Measurements from ENCODE around the gene AQR. TPM values are rescaled to one million over a fixed set of nuclear protein-coding genes. Genes with fewer than 3 reads are reported as not detected.
"Not testable (repeated sequence)": the region's sequence is repeated elsewhere in the genome, so short reads cannot be mapped to it uniquely, and the experiment has no call there.

The AQR gene
- total RNA-seq, 1 experiment from 2014 or later = 41.4 TPM

DNA sequence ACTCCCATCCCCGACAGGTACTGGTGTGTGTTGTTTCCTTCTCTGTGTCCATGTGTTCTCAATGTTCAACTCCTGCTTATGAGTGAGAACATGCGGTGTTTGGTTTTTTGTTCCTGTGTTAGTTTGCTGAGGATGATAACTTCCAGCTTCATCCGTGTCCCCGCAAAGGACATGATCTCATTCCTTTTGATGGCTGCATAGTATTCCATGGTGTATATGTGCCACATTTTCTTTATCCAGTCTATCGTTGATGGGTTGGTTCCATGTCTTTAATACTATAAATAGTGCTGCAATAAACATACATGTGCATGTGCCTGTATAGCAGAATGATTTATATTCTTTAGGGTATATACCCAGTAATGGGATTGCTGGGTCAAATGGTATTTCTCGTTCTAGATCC is 41.2 kb downstream of the AQR start:
- H3K27me3 ChIP-seq (ENCODE audit: control insufficient read depth, insufficient read depth, low read length); H3K4me1 ChIP-seq (ENCODE audit: control insufficient read depth, insufficient read depth, low read length); ATAC-seq; H3K4me3 ChIP-seq (ENCODE audit: low read depth in 2 of 2, low read length in 2 of 2); DNase-seq (ENCODE audit: low read depth, low spot score); in situ Hi-C loops (cut with HindIII; ENCODE audit: low pct_unique_long_range_greater_than_20kb, low sequenced_read_pairs); H3K27ac ChIP-seq (ENCODE audit: low read length); POLR2A ChIA-PET; CTCF ChIA-PET; intact Hi-C loops (cut with micrococcal nuclease; ENCODE audit: unreplicated experiment); H3K9me3 ChIP-seq (ENCODE audit: control insufficient read depth, insufficient read depth, low read depth, low read length): not testable (repeated sequence)
- H3K36me3 ChIP-seq (ENCODE audit: control insufficient read depth, insufficient read depth, low read length) = peaks cover 32% of the 10 kb centered on the region
- TSS peak; percentile 49 for BruUV-seq (replicated peaks)

DNA sequence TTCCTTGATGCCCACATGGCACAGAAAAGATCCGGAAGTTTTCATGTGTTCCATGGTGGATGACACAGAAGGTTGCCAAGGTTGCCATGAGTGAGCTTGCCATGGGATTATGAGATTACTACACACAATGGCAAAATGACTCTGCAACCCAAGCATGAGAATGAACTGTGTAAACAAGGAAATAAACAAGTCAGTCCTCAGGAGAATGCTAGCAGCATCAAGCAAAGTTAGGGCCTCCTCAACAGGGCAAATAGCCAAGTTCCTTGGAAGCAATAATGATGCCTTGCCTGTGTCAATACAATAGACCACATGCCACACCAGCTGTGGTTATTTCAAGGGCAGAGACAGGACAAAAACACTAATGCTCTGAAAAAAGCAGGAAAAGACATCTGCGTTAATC is 41.8 kb downstream of the AQR start:
- intact Hi-C loops (cut with micrococcal nuclease; ENCODE audit: unreplicated experiment) = no loop called here
- ATAC-seq (no peak), DNase-seq (ENCODE audit: low read depth, low spot score) (no peak)
- POLR2A ChIA-PET = interaction anchor here (0.5 kb wide), 1 partner anchor 187 kb away, joined by 5 read pairs; no protein-coding TSS in a partner anchor
- peaks cover 27% of the 10 kb centered on the region for H3K36me3 ChIP-seq (ENCODE audit: control insufficient read depth, insufficient read depth, low read length)
- no peak overlapping the region for H3K27ac ChIP-seq (ENCODE audit: low read length)
- no peaks in the 10 kb centered on the region for H3K9me3 ChIP-seq (ENCODE audit: control insufficient read depth, insufficient read depth, low read depth, low read length)
- BruUV-seq (replicated peaks) = no TSS peak
- TF ChIP-seq POLR2AphosphoS5 (IDR thresholded peaks at IDR 0.05; ENCODE audit: low read depth, low read length) = no peak
- TF ChIP-seq, protein P1, sequence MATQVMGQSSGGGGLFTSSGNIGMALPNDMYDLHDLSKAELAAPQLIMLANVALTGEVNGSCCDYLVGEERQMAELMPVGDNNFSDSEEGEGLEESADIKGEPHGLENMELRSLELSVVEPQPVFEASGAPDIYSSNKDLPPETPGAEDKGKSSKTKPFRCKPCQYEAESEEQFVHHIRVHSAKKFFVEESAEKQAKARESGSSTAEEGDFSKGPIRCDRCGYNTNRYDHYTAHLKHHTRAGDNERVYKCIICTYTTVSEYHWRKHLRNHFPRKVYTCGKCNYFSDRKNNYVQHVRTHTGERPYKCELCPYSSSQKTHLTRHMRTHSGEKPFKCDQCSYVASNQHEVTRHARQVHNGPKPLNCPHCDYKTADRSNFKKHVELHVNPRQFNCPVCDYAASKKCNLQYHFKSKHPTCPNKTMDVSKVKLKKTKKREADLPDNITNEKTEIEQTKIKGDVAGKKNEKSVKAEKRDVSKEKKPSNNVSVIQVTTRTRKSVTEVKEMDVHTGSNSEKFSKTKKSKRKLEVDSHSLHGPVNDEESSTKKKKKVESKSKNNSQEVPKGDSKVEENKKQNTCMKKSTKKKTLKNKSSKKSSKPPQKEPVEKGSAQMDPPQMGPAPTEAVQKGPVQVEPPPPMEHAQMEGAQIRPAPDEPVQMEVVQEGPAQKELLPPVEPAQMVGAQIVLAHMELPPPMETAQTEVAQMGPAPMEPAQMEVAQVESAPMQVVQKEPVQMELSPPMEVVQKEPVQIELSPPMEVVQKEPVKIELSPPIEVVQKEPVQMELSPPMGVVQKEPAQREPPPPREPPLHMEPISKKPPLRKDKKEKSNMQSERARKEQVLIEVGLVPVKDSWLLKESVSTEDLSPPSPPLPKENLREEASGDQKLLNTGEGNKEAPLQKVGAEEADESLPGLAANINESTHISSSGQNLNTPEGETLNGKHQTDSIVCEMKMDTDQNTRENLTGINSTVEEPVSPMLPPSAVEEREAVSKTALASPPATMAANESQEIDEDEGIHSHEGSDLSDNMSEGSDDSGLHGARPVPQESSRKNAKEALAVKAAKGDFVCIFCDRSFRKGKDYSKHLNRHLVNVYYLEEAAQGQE (IDR thresholded peaks at IDR 0.05; ENCODE audit: insufficient read depth in 1 of 2, low read depth in 2 of 2, low read length in 1 of 2) = no peak
- TF ChIP-seq, protein P2, sequence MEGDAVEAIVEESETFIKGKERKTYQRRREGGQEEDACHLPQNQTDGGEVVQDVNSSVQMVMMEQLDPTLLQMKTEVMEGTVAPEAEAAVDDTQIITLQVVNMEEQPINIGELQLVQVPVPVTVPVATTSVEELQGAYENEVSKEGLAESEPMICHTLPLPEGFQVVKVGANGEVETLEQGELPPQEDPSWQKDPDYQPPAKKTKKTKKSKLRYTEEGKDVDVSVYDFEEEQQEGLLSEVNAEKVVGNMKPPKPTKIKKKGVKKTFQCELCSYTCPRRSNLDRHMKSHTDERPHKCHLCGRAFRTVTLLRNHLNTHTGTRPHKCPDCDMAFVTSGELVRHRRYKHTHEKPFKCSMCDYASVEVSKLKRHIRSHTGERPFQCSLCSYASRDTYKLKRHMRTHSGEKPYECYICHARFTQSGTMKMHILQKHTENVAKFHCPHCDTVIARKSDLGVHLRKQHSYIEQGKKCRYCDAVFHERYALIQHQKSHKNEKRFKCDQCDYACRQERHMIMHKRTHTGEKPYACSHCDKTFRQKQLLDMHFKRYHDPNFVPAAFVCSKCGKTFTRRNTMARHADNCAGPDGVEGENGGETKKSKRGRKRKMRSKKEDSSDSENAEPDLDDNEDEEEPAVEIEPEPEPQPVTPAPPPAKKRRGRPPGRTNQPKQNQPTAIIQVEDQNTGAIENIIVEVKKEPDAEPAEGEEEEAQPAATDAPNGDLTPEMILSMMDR (IDR thresholded peaks at IDR 0.05) = no peak
- TF ChIP-seq TCF7L2 (IDR thresholded peaks at IDR 0.05; ENCODE audit: low read depth, low read length) = no peak
- TF ChIP-seq SIN3A (IDR thresholded peaks at IDR 0.05; ENCODE audit: borderline replicate concordance, insufficient read depth, low read depth, low read length) = no peak
- H3K27me3 ChIP-seq (ENCODE audit: control insufficient read depth, insufficient read depth, low read length) = no peaks in the 10 kb centered on the region
- H3K4me3 ChIP-seq (ENCODE audit: low read depth in 2 of 2, low read length in 2 of 2) = no peak overlapping the region
- H3K4me1 ChIP-seq (ENCODE audit: control insufficient read depth, insufficient read depth, low read length) = no peaks in the 10 kb centered on the region
- in situ Hi-C loops (cut with HindIII; ENCODE audit: low pct_unique_long_range_greater_than_20kb, low sequenced_read_pairs) = no loop called here
- CTCF ChIA-PET = no interaction called here

DNA sequence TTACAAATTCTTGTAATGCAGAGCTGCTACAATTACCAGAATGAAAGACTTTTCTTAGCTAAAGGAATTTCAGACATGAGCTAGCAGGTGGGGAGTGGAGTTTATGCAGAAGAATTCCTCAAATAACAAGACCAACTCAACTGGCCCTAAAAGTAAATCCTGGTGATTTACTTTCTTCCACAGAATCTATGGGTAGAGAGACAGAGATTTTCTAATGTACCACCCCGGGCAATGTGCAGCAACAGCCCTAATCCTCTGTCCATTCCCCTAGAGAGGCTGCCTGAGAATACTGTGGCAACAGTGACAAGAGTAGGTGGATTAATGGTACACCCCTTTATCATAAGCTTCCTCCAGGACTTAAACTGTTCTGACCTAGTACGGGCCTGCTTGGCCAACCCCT is 55.2 kb downstream of the AQR start:
- Histone ChIP-seq H3K27me3 (ENCODE audit: control insufficient read depth, insufficient read depth, low read length) (no peaks in the 10 kb centered on the region), H3K27ac (ENCODE audit: low read length) (no peak overlapping the region), H3K4me1 (ENCODE audit: control insufficient read depth, insufficient read depth, low read length) (no peaks in the 10 kb centered on the region), H3K9me3 (ENCODE audit: control insufficient read depth, insufficient read depth, low read depth, low read length) (no peaks in the 10 kb centered on the region), H3K36me3 (ENCODE audit: control insufficient read depth, insufficient read depth, low read length) (peaks cover 36% of the 10 kb centered on the region), H3K4me3 (ENCODE audit: low read depth in 2 of 2, low read length in 2 of 2) (no peak overlapping the region)
- ATAC-seq = no peak
- no TSS peak for BruUV-seq (replicated peaks)
- ChIA-PET CTCF (no interaction called here), POLR2A (no interaction called here)
- no peak for DNase-seq (ENCODE audit: low read depth, low spot score)
- intact Hi-C loops (cut with micrococcal nuclease; ENCODE audit: unreplicated experiment) (no loop called here), in situ Hi-C loops (cut with HindIII; ENCODE audit: low pct_unique_long_range_greater_than_20kb, low sequenced_read_pairs) (no loop called here)
- TF ChIP-seq TCF7L2 (IDR thresholded peaks at IDR 0.05; ENCODE audit: low read depth, low read length) = no peak
- TF ChIP-seq SIN3A (IDR thresholded peaks at IDR 0.05; ENCODE audit: borderline replicate concordance, insufficient read depth, low read depth, low read length) = no peak
- TF ChIP-seq, protein P1 (IDR thresholded peaks at IDR 0.05; ENCODE audit: insufficient read depth in 1 of 2, low read depth in 2 of 2, low read length in 1 of 2) = no peak
- TF ChIP-seq, protein P2 (IDR thresholded peaks at IDR 0.05) = no peak
- TF ChIP-seq POLR2AphosphoS5 (IDR thresholded peaks at IDR 0.05; ENCODE audit: low read depth, low read length) = no peak
